HG03378 (cell line): Measurements from ENCODE around the gene FASN.

Source experiments
- ATAC-seq: cut with Tn5 transposase; IDR thresholded peaks from one replicate; pipeline ENCODE4 v1.9.1; 2021; ENCODE audit warnings: mild to moderate bottlenecking, moderate library complexity; ENCODE audit not compliant: unreplicated experiment

FASN gene

DNA sequence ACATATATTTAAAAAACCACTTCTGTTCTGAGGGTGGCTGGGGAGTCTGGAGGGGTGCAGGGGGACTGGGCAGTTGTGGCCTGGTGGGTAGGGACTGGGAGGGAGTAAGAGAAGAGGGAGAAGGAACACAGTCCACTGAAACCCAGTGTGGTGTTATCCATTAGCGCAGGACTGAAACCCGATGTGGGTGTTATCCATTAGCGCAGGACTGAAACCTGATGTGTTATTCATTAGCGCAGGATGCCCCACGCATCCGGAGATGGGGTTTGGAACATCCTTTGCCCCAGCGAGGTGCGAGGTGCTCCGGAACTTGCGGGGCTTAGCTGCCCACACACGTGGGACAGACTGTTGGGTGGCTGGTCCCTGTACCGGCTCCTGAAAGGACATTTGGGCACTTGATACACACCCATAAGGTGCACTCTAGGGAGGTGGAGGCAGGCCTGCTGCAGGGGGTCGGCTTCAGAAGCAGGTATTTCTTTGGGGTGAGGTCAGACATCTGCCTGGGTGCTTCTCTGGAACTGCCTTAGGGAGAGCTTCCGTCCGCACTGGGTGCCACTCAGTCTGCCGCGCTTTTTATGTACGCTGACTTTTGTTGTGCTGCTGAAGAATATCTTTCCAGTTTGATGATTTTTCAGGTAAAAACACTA lies 20.3 kb upstream of the FASN start:
- no peak for ATAC-seq

DNA sequence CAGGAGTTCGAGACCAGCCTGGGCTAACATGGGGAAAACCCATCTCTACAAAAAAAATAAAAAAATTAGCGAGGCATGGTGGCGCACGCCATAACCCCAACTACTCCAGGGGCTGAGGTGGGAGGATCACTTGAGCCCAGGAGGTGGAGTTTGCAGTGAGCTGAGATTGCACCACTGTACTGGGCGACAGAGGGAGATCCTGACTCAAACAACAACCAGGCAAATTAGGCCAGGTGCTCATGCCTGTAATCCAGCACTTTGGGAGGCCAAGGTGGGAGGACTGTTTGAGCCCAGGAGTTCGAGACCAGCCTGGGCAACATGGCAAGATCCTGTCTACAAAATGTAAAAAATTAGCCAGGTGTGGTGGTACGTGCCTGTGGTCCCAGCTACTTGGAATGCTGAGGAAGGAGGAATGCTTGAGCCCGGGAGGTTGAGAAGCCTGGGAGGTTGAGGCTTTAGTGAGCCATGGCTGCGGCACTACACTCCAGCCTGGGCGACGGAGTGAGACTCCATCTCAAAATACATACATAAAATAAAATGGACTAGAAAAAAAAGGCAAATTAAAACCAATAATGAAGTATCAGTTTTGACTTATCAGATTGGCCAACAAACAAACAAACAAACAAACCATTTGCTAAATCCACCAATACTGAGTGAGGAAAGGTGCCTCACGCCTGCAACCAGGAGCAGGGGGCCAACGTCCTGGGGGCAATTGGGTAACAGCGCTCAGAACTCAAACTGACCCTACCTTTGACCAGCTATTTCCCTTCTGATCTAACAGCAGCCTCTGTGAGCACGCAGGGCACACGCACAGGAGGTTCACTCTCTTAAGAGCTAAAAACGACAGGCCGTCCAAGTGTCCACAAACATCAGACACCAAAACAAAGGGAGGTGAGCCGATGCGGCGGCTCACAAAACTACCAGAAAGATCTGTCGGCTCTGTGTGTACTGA lies 19.4 kb upstream of the FASN start:
- ATAC-seq, result no peak

DNA sequence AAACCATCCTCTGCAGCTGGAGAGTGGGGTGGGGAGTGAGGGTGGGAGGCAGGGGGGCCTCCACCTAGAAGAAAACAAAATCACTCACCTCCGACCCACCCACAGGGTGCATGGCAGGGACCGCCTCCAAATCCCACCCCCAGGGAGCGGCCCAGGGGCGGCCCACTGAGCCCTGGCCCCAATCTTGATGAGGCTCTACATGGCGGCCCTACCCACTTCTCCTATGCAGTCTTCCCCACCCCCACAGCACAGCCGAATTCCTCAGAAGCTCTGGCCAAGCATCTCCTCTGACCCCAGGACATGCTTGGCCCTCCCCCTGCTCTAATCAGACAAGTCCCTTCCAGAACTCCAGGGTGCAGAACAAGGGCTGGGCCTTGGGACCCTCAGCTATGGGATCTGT lies 18.2 kb upstream of the FASN start:
- ATAC-seq, result no peak

DNA sequence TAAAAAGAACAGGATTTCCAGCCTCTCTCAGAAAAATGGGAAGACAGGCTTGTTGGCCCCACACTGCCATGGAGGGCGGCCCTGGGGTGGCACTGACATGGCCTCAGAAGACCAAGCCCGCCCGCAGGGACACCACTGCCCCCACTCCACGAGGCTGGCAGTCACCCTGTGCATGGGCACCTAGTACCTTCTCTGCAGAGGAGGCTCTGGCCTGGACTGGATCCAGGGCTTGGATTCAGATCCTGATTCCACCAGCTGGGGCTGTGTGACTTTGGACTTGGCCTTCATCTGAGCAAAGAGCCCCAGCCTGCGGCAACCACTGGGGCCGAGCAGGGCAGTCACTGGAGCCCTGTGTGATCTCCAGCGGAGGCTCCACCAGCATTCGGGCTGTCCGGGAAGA lies 16.8 kb upstream of the FASN start:
- no peak for ATAC-seq

DNA sequence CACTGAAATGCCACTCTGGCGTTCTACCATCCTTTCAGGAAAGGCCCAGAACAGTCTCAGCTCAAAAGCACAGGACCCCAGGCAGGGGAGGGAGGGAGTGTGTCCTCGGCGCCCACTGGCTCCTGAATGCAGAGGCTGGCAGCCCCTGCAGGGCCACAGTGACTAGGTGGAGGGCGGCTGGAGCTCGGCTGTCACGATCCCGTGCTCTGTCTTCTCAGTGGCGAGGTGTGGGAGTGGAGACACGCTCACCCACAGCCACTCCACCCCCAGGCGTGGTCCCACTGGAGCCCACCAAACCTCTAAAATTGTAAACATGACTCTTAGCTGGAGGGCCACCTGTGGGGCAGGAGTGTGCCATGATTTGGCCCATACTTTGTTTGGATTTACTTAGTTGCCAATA lies 16.4 kb upstream of the FASN start:
- no peak for ATAC-seq

DNA sequence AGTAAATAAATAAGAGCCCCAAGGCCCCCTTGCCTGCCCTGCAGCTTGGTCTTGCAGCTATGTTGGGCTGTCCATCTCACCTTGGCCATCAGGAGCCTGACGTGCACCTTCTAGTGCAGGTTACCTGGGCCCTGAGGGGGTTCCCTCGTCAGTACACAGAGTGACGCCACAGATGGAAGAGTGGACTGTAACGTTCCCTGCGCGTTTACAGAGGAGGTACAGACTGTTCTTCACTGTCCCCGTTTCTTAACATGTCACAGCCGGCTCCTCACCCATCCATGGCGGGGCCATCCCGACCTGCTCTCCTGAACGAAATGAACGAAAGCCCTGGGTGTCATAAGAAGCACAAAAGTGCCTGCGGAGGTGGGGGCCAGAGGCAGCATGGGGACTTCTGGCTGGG lies 15.9 kb upstream of the FASN start:
- no peak for ATAC-seq

DNA sequence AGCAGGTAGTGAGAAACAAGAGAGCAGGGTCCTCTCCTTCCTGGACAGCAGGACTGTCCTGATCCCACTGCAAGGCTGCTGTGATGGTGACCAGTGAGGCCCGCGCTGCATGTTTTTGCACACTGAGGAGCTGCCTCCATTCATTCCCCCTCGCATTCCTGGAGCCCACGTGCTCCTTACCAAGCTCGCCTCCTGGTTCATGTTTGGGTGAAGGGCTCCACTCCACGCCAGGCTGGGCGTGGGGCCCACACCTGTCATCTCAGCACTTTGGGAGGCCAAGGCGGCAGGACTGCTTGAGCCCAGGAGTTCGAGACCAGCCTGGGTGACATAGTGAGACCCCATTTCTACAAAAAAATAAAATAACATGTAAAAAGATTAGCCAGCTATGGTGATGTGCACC lies 15.4 kb upstream of the FASN start:
- no peak for ATAC-seq

DNA sequence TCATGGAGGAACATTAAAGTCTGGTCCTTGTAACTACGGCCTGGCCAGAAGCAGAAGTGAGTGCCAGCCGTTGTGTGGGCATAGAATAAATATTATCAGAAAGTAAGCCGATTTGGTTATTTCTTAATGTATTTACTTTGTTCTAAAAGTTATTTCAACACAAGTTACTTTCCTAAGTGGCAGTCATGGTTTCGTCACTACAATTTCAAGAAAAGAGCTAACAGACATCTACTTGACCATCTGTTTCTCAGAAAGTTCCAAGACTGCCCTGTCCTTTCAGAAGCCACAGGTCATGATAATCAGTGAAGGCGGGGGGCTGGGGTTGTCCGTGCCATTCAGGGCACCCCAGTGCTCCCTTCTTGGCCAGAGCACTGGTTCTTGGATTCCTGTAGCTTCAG lies 14.9 kb upstream of the FASN start:
- no peak for ATAC-seq

DNA sequence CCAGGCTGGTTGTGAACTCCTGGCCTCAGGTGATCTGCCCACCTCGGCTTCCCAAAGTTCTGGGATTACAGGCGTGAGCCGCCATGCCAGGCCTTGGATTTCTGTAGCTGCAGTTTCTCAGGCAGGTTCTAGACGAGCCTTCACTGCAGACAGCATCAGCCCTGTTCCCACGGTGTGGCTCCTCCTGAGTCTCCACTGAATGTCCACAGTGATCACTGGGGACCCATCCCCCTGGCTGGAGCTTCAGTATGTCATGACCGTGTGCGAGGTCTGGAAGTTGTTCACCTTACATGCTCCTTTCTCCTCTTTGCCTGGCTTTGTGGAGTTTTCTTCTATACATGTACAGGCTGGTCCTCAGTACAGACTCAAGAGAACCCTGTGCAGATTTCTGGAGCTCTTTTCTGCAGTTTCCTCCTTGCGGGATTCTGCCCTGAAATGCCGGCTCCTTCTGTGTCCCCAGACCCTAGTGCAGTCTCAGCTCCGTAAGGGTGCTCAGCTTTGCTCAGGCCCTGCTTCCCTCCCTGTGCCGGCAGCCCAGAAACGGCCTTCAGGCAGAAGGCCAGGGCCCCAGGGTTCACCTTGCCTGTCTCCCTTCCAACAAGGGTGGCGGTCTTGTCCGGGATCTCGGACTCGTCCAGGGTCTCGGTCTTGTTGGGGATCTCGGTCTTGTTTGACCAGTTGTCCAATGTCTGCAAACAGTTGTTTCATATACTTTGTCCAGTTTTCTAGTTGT lies 14.3 kb upstream of the FASN start:
- no peak for ATAC-seq

DNA sequence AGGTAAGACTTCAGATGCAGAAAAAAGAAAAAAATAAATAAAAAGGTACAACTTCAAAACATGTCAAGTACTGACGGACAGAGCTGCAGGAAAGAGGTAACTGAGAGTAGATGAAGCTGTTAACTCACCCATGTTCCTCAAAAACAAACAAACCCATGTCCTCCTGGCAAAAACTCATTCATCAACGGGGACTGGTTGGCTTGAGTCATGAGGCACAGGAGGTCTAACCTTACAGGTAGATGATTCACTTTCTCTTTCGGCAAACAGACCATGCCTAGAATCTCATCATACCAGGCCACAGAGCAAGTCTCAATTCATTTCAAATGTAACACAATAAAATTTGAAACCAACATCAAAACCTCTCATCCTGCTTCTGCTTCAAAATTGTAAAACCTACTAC lies 12.3 kb upstream of the FASN start:
- ATAC-seq, result no peak

DNA sequence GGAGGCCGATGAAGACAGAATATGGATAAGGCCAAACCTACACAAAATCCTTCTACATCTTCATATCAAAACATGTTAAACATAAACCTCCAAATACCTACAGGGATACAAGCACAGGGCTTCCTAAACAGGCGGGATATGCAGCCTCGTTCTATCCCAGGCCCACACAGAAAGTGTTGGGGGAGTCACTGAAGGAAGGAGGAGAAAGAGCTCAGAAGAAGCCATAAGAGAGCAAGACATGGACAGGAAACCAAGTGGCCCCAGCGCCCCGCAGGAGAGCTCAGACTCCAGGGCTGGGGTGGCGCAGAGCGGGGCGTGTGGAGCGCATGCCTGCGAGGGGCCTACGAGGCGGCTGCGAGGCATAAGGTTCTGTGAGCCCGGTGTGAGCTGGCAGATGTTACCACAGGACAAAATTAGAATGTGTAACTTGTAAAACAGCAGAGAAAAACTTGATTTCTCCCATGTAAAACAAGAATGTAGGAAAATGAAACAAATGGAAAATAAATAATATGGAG lies 11.0 kb upstream of the FASN start:
- no peak for ATAC-seq

DNA sequence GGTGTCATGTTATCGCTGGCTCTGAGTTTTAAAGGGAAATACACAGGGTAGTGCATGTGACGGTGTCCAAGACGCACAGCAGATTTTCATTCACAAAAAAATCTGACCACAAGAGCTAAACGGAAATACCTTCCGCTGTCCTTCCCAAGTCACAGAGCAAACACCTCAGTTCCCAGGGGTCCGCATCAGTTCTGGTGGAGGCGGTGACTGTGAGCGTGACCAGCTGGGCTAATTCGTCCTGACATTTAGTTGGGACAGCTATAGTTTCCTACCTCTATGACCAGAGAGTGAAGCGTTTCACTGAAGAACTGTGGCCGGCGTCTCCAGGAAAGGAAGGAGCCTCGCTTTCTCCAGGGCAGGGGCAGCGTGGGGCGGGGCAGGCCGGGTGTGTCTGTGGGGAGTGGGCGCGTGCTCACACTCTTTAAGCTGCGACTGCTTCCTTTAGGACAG lies 10.5 kb upstream of the FASN start:
- ATAC-seq, result no peak

DNA sequence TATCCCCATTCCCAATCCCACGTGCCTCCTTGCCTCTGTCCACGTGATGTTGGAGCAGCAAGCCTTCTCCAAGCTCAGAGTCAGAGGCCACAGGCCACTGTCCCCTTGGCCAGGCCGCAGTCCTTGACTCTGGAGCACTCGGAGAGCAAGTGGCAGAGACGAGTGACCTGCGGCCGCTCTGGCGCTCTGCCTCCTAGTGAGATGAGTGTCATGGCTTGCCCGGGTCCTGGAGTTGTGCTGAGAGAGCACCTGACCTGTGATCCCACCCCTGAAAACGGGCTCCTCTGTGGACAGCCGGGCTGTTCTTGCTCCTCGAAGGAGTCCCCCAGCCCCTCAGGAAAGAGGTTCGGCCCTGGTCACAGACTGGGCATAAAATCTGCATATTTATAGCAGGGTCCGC lies 10.0 kb upstream of the FASN start:
- ATAC-seq, result no peak

DNA sequence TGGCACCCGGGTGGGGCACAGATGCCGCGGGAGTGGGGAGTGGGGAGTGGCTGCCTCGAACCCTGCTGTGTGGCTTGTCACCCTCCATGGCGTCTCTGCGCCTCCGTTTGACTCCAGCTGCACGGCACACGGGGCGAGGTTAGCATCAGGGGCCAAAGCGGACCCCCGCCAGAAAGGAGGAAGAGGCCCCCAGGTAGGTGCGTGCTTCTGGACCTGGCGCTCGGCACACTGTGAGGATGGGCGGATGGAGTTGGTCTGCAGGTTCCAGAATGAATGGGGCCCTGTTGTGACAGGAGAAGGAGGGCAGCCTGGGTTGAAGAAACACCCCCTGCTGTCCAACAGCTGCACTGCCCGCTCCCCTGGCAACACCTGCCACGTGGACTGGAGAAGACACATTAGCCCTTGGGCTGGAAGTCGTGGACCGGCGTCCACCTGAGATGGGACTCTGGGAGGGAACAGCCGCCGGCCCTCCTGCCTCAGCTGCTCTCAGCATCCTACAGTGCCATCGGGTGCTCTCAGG lies 9.4 kb upstream of the FASN start:
- ATAC-seq, result no peak

DNA sequence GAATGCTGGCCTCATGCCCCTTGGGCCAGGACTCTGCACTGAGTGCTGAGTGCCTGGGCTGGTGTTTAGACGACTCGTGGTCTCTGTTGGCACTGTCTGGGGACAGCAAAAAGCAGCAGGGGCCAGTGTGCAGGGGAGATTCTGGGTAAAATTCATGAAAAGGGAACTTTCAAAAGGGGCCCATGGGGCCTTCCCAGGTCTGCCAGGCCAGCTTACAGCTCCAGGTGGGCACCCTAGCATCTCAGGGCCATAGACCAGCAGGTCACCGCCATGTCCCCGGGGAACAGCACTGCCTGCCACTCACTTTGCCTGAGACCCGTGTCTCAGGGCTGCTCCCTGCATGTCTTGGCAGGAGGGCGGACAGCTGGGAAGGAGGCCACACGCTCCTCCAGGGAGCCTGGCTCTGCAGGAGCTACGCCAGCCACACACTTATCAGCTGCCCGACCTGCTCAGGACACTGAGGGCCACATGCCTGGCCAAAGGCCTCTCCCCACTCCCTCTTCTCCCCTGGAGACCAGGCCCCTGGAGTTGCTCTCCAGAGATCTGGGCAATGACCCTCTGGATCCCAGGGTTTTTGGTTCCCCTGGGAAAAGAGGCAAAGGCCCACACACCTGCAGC lies 8.8 kb upstream of the FASN start:
- ATAC-seq, result no peak

DNA sequence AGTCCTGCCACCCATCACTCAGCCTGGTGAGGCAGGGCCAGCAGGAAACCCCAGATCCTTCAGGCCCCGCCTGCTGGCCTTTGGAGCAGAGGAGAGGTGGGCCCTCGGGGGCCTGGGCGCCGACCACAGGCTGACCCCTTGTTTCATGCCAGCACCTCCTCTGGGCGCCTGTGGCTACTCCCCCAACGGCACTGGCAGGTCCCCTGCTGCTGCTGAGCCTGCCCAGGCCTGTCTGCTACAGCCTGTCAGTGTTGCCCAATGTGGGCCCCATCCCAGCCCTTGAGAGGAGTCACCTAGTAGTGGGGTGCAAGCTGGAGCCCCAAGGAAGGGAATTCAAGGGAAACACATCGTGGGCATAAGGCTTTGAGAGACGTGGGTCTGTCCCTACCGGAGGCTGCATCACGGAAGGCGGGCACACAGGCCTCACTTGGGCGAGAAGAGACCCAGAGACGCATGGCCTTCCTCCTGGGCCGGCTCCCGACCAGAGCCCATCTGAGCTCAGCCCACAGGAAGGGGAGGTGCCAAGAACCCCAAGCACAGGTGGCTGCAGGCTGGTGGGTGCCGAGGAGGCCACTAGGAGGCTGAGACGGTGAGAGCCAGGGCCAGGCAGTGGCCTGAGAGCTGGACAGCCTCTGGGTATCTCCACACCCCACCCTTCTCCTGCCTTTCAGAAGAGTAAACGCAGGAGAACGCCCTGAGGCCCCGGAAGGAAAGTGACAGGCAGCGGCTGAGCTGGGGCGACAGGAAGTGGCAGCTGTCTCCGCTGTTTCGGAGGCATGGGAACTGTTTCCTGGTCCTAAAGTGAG lies 8.0 kb upstream of the FASN start:
- ATAC-seq, result no peak

DNA sequence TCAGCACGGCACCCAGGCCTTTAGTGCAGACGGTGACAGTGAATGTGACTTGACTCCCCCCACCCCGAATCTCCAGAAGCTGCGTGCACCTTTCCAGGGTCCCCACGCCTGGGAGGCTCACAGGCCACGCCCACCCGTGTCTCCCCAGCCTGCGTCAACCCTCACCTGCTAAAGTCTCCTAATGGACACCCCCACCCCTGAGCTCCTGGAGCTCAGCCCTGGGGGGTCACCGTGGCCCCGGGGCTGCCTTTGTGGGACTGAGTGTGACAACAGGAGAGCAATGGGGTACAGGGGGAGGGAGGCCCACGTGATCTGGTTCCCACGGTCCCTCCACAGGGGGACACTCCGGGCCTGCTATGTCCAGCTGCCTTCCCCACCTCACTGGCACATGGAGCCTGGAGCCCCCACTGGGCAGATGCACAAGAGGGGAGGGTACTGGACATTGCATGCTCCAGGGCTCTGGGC lies 7.4 kb upstream of the FASN start:
- no peak for ATAC-seq

DNA sequence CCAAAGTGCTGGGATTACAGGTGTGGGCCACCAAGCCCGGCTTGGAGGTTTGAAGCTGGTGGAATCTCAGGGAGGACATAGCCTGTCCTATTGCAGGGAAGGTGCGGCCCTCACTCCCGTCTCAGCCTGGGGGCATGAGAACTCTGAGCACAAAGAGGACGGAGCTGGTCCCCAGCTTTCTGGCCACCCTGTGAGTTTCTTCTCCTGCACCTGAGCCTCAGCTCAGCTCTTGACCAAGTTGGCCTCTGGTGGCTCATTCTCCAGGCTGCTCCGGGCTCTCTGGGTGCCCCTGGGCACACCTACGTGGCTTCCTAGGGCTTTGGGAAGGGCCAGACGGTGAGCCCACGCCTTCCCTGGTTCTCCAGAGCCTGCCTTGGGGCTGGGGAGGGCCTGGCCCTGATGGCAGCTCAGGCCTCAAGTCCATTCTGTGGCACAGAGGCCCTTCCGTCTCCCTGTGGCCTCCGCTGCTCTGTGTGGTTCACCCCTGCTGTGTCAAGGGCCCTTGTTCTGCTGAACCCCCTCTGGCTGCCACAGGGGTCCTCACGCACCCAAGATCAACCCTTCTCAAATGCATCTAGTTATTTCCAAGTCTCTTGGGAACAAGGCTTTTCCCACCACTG lies 6.9 kb upstream of the FASN start:
- no peak for ATAC-seq
